SK-N-SH treated with all-trans-retinoic acid at 6 μM for 48 hours (cell line): Measurements from ENCODE around the gene CTXND2.
"Not testable (repeated sequence)": the region's sequence is repeated elsewhere in the genome, so short reads cannot be mapped to it uniquely, and the experiment has no call there.

ENCODE experiments used
- POU6F1 ChIP-seq: fragments of 250-450 bp; sonication (Bioruptor Pico); IDR thresholded peaks from 2 replicates; pipeline ENCODE4 v1.8.0; 2021; ENCODE audit warnings: low read depth, mild to moderate bottlenecking, moderate library complexity, borderline replicate concordance
- TOX ChIP-seq: fragments of 250-450 bp; sonication (Bioruptor Pico); IDR thresholded peaks from 2 replicates; pipeline ENCODE4 v1.8.0; 2021; ENCODE audit warnings: mild to moderate bottlenecking, moderate library complexity, borderline replicate concordance
- ZFP3 ChIP-seq: fragments of 250-450 bp; sonication (Bioruptor Pico); IDR thresholded peaks from 2 replicates; pipeline ENCODE4 v1.5.0; 2020; ENCODE audit warnings: mild to moderate bottlenecking, moderate library complexity

GRCh38 chr1:150850801-150851362 is 36.1 kb upstream of the CTXND2 start:
- not testable (repeated sequence) for TF ChIP-seq TOX; ZFP3 (CRISPR knock-in tag); POU6F1
